ENCODE data around the gene ALDH9A1.

ALDH9A1 gene

DNA sequence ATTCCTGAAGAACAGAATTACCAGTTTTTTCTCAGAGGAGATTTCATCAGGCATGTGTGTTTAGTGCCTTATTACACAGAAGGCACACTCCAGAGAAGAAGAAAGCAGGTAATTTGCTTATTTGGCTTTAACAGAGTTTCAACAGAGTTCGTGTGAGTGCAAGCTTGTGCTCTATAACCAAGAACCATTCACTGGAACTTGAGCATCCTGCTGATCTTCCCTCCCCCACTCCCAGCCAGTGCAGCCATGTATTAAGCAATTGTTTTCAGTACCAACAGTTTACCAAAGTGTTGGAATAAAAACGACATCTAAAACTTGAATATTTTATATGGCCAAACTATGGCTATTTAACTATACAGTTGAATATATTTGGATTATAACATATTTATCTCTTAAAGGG lies 63.0 kb downstream of the ALDH9A1 start:
- TF ChIP-seq, protein P1, sequence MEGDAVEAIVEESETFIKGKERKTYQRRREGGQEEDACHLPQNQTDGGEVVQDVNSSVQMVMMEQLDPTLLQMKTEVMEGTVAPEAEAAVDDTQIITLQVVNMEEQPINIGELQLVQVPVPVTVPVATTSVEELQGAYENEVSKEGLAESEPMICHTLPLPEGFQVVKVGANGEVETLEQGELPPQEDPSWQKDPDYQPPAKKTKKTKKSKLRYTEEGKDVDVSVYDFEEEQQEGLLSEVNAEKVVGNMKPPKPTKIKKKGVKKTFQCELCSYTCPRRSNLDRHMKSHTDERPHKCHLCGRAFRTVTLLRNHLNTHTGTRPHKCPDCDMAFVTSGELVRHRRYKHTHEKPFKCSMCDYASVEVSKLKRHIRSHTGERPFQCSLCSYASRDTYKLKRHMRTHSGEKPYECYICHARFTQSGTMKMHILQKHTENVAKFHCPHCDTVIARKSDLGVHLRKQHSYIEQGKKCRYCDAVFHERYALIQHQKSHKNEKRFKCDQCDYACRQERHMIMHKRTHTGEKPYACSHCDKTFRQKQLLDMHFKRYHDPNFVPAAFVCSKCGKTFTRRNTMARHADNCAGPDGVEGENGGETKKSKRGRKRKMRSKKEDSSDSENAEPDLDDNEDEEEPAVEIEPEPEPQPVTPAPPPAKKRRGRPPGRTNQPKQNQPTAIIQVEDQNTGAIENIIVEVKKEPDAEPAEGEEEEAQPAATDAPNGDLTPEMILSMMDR (conservative IDR thresholded peaks at IDR 0.05; ENCODE audit: low read length): no peak
- no peak for TF ChIP-seq EZH2phosphoT487 (IDR thresholded peaks at IDR 0.05; ENCODE audit: borderline replicate concordance)
- Histone ChIP-seq H3K27me3 (ENCODE audit: insufficient read depth, low read length, poor library complexity, severe bottlenecking) (no peaks in the 10 kb centered on the region), H3K36me3 (ENCODE audit: insufficient read depth, low read length) (no peaks in the 10 kb centered on the region), H2AFZ (ENCODE audit: low read length) (no peak overlapping the region), H3K4me1 (ENCODE audit: insufficient read depth, low read length, poor library complexity, severe bottlenecking) (peaks cover 38% of the 10 kb centered on the region), H4K20me1 (ENCODE audit: insufficient read depth, low read length, poor library complexity, severe bottlenecking) (no peaks in the 10 kb centered on the region), H3K9me3 (ENCODE audit: insufficient read depth, low read depth, low read length) (no peaks in the 10 kb centered on the region), H3F3A (ENCODE audit: low read depth) (no peaks in the 10 kb centered on the region), H3K9me2 (replicated peaks; ENCODE audit: low read depth, low read length) (no peaks in the 10 kb centered on the region), H3K4me3 (ENCODE audit: low read length, poor library complexity, severe bottlenecking) (no peak overlapping the region), H3K9ac (ENCODE audit: low read depth, low read length, poor library complexity, severe bottlenecking) (no peak overlapping the region), H3K4me2 (ENCODE audit: low read depth, low read length, poor library complexity, severe bottlenecking) (peak overlapping the region; percentile 40), H3K79me2 (ENCODE audit: insufficient read depth, low read length) (peaks cover 16% of the 10 kb centered on the region)

- TF ChIP-seq, protein P1 (conservative IDR thresholded peaks at IDR 0.05; ENCODE audit: low read length): no peak
- no peak for TF ChIP-seq EZH2phosphoT487 (IDR thresholded peaks at IDR 0.05; ENCODE audit: borderline replicate concordance)
- Histone ChIP-seq H3K79me2 (ENCODE audit: insufficient read depth, low read length) (peaks cover 16% of the 10 kb centered on the region), H3F3A (ENCODE audit: low read depth) (no peaks in the 10 kb centered on the region), H2AFZ (ENCODE audit: low read length) (no peak overlapping the region), H3K9me3 (ENCODE audit: insufficient read depth, low read depth, low read length) (no peaks in the 10 kb centered on the region), H3K27me3 (ENCODE audit: insufficient read depth, low read length, poor library complexity, severe bottlenecking) (no peaks in the 10 kb centered on the region), H4K20me1 (ENCODE audit: insufficient read depth, low read length, poor library complexity, severe bottlenecking) (no peaks in the 10 kb centered on the region), H3K4me3 (ENCODE audit: low read length, poor library complexity, severe bottlenecking) (no peak overlapping the region), H3K9ac (ENCODE audit: low read depth, low read length, poor library complexity, severe bottlenecking) (no peak overlapping the region), H3K4me2 (ENCODE audit: low read depth, low read length, poor library complexity, severe bottlenecking) (peak overlapping the region; percentile 98), H3K9me2 (replicated peaks; ENCODE audit: low read depth, low read length) (no peaks in the 10 kb centered on the region), H3K4me1 (ENCODE audit: insufficient read depth, low read length, poor library complexity, severe bottlenecking) (peaks cover 46% of the 10 kb centered on the region), H3K36me3 (ENCODE audit: insufficient read depth, low read length) (no peaks in the 10 kb centered on the region)
Observed at GRCh38 chr1:165634154-165634921, 64.0 kb downstream of the ALDH9A1 start.

GRCh38 chr1:165633614-165634013 lies 64.7 kb downstream of the ALDH9A1 start:
- Histone ChIP-seq H3K79me2 (ENCODE audit: insufficient read depth, low read length) (peaks cover 16% of the 10 kb centered on the region), H3K4me2 (ENCODE audit: low read depth, low read length, poor library complexity, severe bottlenecking) (peak overlapping the region; percentile 98)

More at GRCh38 chr1:165633614-165634013, 64.7 kb downstream of the ALDH9A1 start:
- no peaks in the 10 kb centered on the region for H3K9me3 ChIP-seq (ENCODE audit: insufficient read depth, low read depth, low read length)
- H3F3A ChIP-seq (ENCODE audit: low read depth): no peaks in the 10 kb centered on the region
- no peak overlapping the region for H3K4me3 ChIP-seq (ENCODE audit: low read length, poor library complexity, severe bottlenecking)
- no peak for TF ChIP-seq EZH2phosphoT487 (IDR thresholded peaks at IDR 0.05; ENCODE audit: borderline replicate concordance)
- TF ChIP-seq, protein P1 (conservative IDR thresholded peaks at IDR 0.05; ENCODE audit: low read length): no peak
- no peaks in the 10 kb centered on the region for H3K27me3 ChIP-seq (ENCODE audit: insufficient read depth, low read length, poor library complexity, severe bottlenecking)
- H2AFZ ChIP-seq (ENCODE audit: low read length): no peak overlapping the region
- H4K20me1 ChIP-seq (ENCODE audit: insufficient read depth, low read length, poor library complexity, severe bottlenecking): no peaks in the 10 kb centered on the region
- no peaks in the 10 kb centered on the region for H3K36me3 ChIP-seq (ENCODE audit: insufficient read depth, low read length)
- H3K9ac ChIP-seq (ENCODE audit: low read depth, low read length, poor library complexity, severe bottlenecking): no peak overlapping the region
- no peaks in the 10 kb centered on the region for H3K9me2 ChIP-seq (replicated peaks; ENCODE audit: low read depth, low read length)
- H3K4me1 ChIP-seq (ENCODE audit: insufficient read depth, low read length, poor library complexity, severe bottlenecking): peaks cover 50% of the 10 kb centered on the region

Data from Loucy (cell line).